HG03575 (cell line): ENCODE measurements around the gene KLHL36.

Experiments
- ATAC-seq: cut with Tn5 transposase; IDR thresholded peaks from one replicate; pipeline ENCODE4 v1.9.1; 2021; ENCODE audit not compliant: unreplicated experiment, insufficient number of reproducible peaks, low FRiP score; ENCODE audit errors: extremely low read depth

KLHL36 gene

GRCh38 chr16:84638231-84638806, 10.0 kb upstream of the KLHL36 start:
- no peak for ATAC-seq

DNA sequence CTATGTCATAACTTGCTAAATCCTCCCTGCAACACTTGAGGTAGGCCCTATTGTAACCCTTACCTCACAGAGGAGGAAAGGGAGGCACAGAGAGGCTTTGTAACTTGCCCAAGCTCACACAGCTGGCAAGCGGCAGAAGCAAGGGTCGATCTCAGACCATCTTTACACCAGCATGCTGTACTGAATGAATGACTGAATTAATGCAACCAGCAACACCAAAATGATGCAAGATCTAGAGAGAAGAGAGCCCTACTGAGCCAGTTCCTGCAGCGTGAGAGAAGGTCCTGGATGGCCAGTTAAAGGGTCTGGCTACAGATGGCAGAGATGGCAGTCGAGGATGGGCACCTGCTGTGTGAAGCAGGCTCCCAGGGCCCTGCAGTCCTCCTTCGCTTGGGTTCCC, 8.2 kb upstream of the KLHL36 start:
- no peak for ATAC-seq

DNA sequence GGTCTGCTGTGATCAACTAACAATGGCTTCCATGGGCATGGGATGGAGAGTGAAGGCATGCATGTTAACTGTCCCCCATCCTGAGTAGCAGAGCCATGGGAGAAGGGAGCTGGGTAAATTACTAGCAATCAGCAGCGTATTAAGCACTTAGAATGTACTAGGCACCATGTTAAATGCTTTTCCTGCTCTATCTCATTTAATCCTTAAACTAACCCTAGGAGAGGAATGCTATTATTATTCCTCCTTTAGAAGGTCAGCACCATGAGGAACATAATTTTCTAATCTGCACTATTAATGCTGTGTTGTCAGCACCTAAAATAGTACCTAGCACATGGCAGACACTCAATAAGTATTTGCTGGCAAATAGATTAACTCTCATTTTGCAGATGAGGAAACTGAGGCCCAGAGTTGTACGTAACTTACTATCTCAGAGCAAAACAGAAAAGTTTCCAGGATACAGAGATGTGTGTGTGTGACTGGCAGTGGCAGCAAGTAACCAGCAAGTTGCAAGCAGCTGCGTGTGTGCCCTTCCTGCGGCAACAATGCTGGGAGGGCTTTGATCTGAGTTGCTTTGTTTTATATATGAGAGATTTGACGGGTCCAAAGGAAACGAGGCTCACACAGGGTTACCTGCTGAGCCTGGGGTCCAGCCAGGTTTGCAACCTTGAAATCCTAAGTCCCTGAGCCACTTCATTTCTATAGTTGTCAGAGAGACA, 6.5 kb upstream of the KLHL36 start:
- ATAC-seq = no peak

DNA sequence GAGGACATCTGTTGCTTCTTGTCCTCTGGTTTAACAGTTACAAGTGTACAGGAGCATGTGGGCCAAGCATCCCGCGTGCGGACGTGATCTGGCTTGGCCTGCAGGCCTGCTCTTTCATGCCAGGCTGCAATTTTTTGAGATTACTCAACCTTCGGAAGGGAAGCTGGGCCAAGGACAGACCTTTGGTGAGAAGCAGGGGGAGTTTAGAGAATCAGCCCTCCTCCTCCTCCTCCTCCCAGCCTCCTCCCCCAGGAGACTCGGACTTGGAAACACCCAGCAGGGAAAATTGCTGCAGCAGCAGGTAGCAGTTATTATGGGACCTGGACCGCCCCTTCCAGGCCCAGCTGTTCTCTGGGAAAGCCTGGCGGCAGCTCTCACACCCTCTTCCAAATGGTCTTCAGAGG, 5.1 kb upstream of the KLHL36 start:
- ATAC-seq = no peak

GRCh38 chr16:84643674-84644073, 4.6 kb upstream of the KLHL36 start:
- ATAC-seq = no peak

DNA sequence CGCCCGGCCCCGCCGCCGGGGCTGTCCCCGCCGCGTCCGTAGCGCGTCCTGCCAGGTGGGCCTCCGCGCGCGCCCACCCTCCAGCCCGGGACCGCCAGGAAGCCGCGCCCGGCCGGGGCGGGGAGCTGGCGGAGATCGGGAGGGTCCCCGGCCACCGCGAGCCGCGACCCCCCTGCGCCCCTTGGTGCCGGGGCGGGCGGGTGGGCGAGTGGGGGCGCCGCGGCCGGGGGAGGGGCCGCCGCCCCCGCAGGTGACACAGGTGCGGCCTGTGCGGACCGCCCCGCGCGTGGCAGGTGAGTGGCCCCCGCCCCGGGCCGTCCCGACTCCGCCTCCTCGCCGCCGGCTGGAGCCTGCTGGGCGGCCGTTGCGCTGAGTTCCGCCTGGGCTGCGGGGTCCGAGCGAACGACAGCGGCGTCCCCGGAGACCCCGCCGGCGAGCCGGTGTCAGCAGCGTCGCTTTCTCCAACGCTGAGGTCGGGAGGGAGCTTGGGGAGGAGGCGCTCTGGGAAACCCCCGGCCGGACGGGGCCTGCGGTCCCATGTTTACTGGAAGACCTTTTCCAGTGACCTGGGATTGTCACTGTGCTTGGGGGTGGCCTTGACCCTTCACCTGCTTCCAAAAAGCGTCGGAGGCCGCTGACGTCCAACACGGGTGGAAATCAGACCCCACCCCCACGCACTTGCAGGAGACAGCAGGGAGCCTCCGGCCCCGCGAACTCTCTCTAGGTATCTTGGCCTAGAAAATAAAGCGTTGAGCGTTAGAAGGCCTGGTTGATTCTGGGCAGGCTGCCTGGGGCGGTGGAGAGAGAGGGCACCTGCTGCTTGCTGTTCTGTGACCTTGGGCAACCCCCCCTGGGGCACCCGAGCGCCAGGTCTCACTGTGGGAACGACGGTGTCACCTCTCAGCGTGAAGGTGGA, 542 bp downstream of the KLHL36 start:
- no peak for ATAC-seq

GRCh38 chr16:84649511-84649861, 1.2 kb downstream of the KLHL36 start:
- ATAC-seq = no peak

GRCh38 chr16:84650062-84650991, 2.0 kb downstream of the KLHL36 start:
- ATAC-seq = no peak

- ATAC-seq = no peak
Measured at GRCh38 chr16:84652566-84652965, 4.3 kb downstream of the KLHL36 start.

DNA sequence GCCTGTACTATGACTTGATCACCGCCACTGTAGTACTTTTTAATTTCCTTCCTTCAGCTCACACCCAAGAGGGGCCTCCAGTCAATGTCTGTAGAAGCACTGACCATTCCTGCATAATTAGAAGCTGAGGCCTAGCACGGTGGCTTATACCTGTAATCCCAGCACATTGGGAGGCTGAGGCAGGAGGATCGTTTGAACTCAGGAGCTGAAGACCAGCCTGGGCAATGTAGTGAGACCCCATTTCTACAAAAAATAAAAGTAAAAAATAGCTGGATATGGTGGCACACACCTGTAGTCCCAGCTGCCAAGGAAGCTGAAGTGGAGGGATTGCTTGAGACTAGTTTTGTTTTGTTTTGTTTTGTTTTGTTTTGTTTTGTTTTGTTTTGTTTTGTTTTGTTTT, 5.9 kb downstream of the KLHL36 start:
- no peak for ATAC-seq

DNA sequence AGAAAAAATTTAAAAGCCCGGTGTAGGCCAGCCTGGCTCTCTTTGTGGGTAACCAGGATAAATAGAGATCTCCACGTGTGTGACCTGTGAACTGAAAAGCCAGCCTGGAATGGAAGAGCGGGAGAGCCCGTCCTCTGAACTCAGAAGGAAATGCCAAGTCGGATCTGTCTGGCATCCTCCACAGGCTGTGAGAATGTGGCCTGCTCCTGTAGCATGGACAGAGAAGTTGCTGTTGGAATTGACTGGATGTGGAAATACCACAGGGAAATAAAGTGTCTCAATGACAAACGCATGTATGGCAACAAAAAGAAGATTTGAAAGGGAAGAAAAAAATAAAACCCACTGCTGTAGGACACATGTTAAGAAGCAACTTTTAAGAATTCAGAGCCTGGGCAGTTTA, 6.7 kb downstream of the KLHL36 start:
- ATAC-seq = no peak

- no peak for ATAC-seq
Measured at GRCh38 chr16:84656649-84657048, 8.3 kb downstream of the KLHL36 start.

DNA sequence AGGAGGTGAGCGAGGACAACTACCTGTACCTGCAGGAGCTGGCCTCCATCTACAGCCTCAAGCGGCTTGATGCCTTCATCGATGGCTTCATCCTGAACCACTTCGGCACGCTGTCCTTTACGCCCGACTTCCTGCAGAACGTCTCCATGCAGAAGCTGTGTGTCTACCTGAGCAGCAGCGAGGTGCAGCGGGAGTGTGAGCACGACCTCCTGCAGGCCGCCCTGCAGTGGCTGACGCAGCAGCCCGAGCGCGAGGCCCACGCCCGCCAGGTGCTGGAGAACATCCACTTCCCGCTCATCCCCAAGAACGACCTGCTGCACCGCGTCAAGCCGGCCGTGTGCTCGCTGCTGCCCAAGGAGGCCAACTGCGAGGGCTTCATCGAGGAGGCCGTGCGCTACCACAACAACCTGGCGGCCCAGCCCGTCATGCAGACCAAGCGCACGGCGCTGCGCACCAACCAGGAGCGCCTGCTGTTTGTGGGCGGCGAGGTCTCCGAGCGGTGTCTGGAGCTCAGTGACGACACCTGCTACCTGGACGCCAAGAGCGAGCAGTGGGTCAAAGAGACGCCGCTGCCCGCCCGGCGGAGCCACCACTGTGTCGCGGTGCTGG, 9.0 kb downstream of the KLHL36 start:
- ATAC-seq = no peak

DNA sequence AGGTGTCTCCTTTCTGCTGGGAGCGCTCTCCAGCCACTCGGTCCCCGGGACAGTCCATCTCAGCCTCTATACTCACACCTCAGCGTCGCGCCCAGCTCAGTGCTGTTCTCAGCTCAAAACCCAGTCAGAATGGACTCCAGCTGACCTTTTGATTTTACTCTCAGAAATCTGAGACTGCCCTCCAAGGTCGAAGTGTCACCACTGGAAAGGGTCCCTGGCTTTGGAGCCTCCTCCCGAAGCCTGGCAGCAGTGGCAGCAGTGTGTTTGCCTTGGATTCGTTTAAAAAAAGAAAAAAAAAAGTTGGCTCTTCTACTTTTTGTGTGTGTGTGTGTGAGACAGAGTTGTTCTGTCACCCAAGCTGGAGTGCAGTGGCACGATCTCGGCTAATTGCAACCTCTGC, 10.4 kb downstream of the KLHL36 start:
- ATAC-seq = no peak

GRCh38 chr16:84659656-84660300, 11.5 kb downstream of the KLHL36 start:
- ATAC-seq = no peak

- ATAC-seq = no peak
Measured at GRCh38 chr16:84660973-84661372, 12.7 kb downstream of the KLHL36 start.

- no peak for ATAC-seq
Measured at GRCh38 chr16:84661418-84662060, 13.2 kb downstream of the KLHL36 start.

- ATAC-seq = no peak
Measured at GRCh38 chr16:84662471-84662870, 14.2 kb downstream of the KLHL36 start.
